Nephron progenitor cell (in vitro differentiated cells): Measurements from ENCODE around the gene BCL11B.

ENCODE experiments used
- DNase-seq: peaks from one replicate; pipeline ENCODE4 v3.0.0; 2021
- H3K27ac Mint-ChIP-seq: 2 replicates; pipeline ENCODE4 v1.8.0; 2021; ENCODE audit warnings: mild to moderate bottlenecking, moderate library complexity, mixed read lengths
- H3K27me3 Mint-ChIP-seq: 2 replicates; pipeline ENCODE4 v1.8.0; 2021; ENCODE audit warnings: mild to moderate bottlenecking, low read depth, mixed read lengths; ENCODE audit not compliant: poor library complexity
- H3K36me3 Mint-ChIP-seq: 2 replicates; pipeline ENCODE4 v1.8.0; 2021; ENCODE audit warnings: low read depth, mixed read lengths
- H3K4me1 Mint-ChIP-seq: 2 replicates; pipeline ENCODE4 v1.8.0; 2021; ENCODE audit warnings: mixed read lengths
- H3K4me3 Mint-ChIP-seq: 2 replicates; pipeline ENCODE4 v1.8.0; 2021; ENCODE audit warnings: mild to moderate bottlenecking, moderate library complexity, mixed read lengths
- H3K9me3 Mint-ChIP-seq: 2 replicates; pipeline ENCODE4 v1.8.0; 2021; ENCODE audit warnings: mild to moderate bottlenecking, moderate library complexity, mixed read lengths
- TF ChIP-seq, protein P1 (sequence below): fragments of 200-600 bp; sonication (generic); IDR thresholded peaks from 2 replicates; pipeline ENCODE4 v1.5.0; 2021; ENCODE audit warnings: antibody characterized with exemption

BCL11B gene

DNA sequence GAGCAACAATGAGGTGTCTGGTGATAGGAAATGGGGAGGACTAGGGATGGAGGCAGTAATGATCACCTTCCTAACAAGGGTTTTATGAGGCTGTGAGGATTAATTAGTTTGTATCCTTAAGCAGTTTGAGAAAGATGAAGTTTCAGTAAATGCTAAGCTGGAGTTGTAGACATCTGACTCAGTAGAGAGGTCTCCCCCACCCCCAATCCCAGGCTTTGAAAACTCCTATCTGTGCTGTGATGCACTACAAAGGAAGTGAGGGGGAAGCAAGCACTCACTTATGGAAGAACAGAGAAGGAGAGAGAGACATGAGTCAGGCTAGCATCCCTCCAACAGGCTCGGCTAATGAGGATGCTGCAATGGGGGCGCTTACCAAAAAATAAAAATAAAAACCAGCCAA, 5.5 kb upstream of the BCL11B start:
- peaks cover 74% of the 10 kb centered on the region for H3K27me3 Mint-ChIP-seq
- no peak overlapping the region for H3K4me3 Mint-ChIP-seq
- no peaks in the 10 kb centered on the region for H3K36me3 Mint-ChIP-seq
- DNase-seq = no peak
- peaks cover 34% of the 10 kb centered on the region for H3K4me1 Mint-ChIP-seq
- no peaks in the 10 kb centered on the region for H3K9me3 Mint-ChIP-seq
- H3K27ac Mint-ChIP-seq = no peak overlapping the region
- TF ChIP-seq, protein P1, sequence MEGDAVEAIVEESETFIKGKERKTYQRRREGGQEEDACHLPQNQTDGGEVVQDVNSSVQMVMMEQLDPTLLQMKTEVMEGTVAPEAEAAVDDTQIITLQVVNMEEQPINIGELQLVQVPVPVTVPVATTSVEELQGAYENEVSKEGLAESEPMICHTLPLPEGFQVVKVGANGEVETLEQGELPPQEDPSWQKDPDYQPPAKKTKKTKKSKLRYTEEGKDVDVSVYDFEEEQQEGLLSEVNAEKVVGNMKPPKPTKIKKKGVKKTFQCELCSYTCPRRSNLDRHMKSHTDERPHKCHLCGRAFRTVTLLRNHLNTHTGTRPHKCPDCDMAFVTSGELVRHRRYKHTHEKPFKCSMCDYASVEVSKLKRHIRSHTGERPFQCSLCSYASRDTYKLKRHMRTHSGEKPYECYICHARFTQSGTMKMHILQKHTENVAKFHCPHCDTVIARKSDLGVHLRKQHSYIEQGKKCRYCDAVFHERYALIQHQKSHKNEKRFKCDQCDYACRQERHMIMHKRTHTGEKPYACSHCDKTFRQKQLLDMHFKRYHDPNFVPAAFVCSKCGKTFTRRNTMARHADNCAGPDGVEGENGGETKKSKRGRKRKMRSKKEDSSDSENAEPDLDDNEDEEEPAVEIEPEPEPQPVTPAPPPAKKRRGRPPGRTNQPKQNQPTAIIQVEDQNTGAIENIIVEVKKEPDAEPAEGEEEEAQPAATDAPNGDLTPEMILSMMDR = no peak

DNA sequence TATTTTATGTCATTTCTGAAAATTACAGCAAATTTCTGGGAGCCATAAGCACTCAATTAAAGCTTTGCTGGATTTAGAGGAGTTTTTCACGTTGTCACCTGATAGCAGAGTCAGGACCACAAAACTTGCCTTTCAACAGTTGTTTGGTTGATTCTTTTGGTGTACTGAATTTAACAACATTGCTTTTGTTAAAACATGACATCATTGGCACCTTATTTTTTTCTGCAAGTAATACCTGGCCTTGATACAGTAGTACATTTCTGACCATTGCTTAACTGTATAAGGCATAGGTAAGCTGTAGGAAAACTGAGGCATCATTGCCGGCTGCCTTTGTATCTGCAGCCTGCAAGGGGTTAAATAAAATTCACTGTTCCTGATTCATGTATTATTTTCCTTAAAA, 4.5 kb upstream of the BCL11B start:
- TF ChIP-seq, protein P1 = no peak
- Mint-ChIP-seq H3K27ac (no peak overlapping the region), H3K4me3 (no peak overlapping the region), H3K27me3 (peaks cover 83% of the 10 kb centered on the region), H3K4me1 (peaks cover 42% of the 10 kb centered on the region), H3K36me3 (no peaks in the 10 kb centered on the region), H3K9me3 (no peaks in the 10 kb centered on the region)
- no peak for DNase-seq

DNA sequence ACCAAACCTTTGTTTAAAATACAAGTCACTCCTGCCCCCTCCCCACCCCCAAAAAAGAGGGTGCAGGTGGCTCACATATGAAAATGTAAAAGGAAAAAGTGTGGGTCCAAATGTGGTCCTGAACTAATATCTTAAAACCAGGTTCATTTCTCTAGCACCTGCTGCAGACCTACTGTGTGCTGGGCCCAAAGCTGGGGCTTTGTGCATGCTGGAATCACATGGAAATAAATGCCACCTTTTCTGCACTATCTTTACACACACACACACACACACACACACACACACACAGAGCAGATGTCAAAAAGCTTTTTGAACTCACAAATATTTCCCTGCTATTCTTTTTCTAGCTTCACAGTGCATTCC, 3.2 kb upstream of the BCL11B start:
- Mint-ChIP-seq H3K9me3 (no peaks in the 10 kb centered on the region), H3K27ac (no peak overlapping the region), H3K4me1 (peaks cover 33% of the 10 kb centered on the region), H3K4me3 (no peak overlapping the region), H3K36me3 (no peaks in the 10 kb centered on the region), H3K27me3 (peaks cover 87% of the 10 kb centered on the region)
- no peak for DNase-seq
- TF ChIP-seq, protein P1 = no peak

DNA sequence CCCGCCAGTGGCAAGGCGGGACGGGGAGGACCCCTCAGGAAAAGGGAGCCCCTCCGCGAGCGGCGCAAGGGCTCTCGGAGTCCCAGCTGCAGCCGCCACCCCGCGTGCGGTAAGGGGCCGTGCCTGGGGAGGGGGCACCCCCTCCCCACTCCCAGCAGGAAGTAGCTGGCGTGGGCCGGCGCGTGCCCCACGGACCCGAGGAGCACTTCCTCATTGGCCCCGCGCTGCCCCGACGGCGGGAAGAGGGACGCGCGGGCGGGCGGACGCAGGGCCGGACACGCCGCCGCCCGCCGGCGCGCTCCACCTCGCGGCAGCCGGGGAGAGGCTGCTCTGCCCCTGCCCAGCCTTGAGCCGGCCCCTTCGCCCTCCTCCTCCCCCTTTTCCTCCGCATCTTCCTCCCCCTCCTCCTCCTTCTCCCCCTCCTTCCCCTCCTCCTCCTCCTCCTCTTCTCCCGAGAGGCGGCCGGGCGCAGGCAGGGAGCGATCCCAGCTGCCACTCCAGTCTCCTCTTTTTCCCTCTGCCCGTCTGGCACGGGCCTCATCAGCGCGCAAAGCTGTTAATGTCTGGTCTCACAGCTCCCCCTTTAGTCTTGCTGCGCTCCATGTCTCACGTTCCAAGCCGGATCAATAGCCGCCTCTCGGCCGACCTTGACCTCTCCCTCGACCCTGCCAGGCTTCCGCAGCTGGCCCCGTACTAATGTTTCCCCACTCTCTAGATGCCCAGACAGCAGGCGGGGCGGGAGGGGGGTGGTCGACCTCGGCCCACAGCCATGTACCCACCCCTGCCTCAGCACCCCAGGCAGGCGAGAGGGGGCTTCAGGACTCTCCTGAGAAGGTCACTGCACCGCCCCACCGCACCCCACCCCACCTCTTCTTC, 2.6 kb upstream of the BCL11B start:
- no peak overlapping the region for H3K27ac Mint-ChIP-seq
- DNase-seq = peak; percentile 87
- no peaks in the 10 kb centered on the region for H3K36me3 Mint-ChIP-seq
- H3K27me3 Mint-ChIP-seq = peaks cover 88% of the 10 kb centered on the region
- no peaks in the 10 kb centered on the region for H3K9me3 Mint-ChIP-seq
- TF ChIP-seq, protein P1 = peak; percentile 32
- H3K4me1 Mint-ChIP-seq = peaks cover 34% of the 10 kb centered on the region
- H3K4me3 Mint-ChIP-seq = peak overlapping the region; percentile 77

DNA sequence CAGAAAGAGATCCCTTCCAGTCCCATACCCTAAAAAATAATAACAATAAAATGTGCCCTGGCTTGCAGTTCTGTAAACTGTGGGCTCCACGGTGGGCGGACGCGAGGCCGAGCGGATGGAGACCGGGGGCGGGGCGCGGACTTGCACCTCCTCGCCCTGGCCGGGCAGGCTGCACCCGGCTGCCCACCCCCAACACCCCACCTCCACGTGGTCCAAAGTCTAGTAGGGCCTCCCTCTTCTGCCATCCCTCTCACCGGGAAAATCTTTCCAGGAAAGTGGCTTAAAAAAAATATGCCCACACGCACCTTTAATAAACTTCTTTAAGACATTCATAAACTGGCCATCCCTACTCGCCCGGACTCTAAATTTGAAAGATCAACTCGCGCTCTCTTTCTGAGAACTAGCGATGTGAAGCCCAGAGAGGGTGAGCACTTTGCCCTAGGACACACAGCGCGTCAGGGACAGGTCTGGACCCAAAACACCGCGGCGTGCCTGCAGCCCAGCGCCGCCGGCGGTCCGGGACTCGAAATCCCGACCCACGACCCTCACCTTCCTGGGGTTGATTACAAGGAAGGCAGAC, 1.9 kb upstream of the BCL11B start:
- H3K4me3 Mint-ChIP-seq = peak overlapping the region; percentile 75
- H3K4me1 Mint-ChIP-seq = peaks cover 41% of the 10 kb centered on the region
- H3K36me3 Mint-ChIP-seq = no peaks in the 10 kb centered on the region
- H3K9me3 Mint-ChIP-seq = no peaks in the 10 kb centered on the region
- peaks cover 91% of the 10 kb centered on the region for H3K27me3 Mint-ChIP-seq
- no peak overlapping the region for H3K27ac Mint-ChIP-seq
- DNase-seq = no peak
- TF ChIP-seq, protein P1 = no peak
